ENCODE results near the gene CD300C. TPM values are rescaled to one million over a fixed set of nuclear protein-coding genes. Genes with fewer than 3 reads are reported as not detected.

Gene CD300C
- total and polyA plus RNA-seq, 4 donors: 1.2 to 24.0 (median 10.2) TPM

DNA sequence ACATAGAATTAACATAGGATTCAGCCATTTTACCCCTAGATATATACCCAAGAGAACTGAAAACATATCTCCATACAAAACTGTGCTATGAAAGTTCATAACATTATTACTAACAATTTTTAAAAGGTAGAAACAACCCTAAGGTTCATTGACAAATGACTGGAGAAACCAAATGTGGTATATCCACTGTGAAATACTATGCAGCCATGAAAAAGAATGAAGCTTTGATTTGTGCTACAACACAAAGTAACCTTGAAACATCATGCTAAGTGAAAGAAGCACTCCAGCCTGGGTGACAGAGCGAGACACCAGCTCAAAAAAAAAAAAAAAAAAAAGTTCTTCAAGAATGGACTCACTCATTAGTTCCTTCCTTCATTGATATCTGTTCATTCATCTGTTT is 45.6 kb upstream of the CD300C start:
- Histone ChIP-seq H3K4me3 (no peak overlapping the region), H3K36me3 (ENCODE audit: control insufficient read depth in 4 of 4, insufficient read depth in 4 of 4, low read length in 4 of 4) (no peaks in the 10 kb centered on the region), H3K9ac (ENCODE audit: insufficient read depth in 1 of 2, low read length in 2 of 2) (no peak overlapping the region), H3K27ac (ENCODE audit: low read depth in 1 of 2, low read length in 1 of 2) (no peak overlapping the region), H3K27me3 (ENCODE audit: control insufficient read depth in 3 of 3, insufficient read depth in 3 of 3, low read length in 2 of 3) (peaks cover 0 to 4% (median 0%) of the 10 kb centered on the region in 3 donors), H3K9me3 (ENCODE audit: control insufficient read depth in 4 of 4, insufficient read depth in 3 of 4, low read length in 3 of 4) (no peaks in the 10 kb centered on the region), H3K4me1 (ENCODE audit: control insufficient read depth in 5 of 5, insufficient read depth in 5 of 5, low read length in 5 of 5) (no peaks in the 10 kb centered on the region)
- WGBS, 2 donors: 79 to 91% methylated on average over 1 of the region's 1 CpG
- TF ChIP-seq, protein P1, sequence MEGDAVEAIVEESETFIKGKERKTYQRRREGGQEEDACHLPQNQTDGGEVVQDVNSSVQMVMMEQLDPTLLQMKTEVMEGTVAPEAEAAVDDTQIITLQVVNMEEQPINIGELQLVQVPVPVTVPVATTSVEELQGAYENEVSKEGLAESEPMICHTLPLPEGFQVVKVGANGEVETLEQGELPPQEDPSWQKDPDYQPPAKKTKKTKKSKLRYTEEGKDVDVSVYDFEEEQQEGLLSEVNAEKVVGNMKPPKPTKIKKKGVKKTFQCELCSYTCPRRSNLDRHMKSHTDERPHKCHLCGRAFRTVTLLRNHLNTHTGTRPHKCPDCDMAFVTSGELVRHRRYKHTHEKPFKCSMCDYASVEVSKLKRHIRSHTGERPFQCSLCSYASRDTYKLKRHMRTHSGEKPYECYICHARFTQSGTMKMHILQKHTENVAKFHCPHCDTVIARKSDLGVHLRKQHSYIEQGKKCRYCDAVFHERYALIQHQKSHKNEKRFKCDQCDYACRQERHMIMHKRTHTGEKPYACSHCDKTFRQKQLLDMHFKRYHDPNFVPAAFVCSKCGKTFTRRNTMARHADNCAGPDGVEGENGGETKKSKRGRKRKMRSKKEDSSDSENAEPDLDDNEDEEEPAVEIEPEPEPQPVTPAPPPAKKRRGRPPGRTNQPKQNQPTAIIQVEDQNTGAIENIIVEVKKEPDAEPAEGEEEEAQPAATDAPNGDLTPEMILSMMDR (IDR thresholded peaks at IDR 0.05; ENCODE audit: control extremely low read depth, extremely low read depth): no peak
- ATAC-seq (ENCODE audit: insufficient read depth, low FRiP score) (no peak), DNase-seq (no peak)

DNA sequence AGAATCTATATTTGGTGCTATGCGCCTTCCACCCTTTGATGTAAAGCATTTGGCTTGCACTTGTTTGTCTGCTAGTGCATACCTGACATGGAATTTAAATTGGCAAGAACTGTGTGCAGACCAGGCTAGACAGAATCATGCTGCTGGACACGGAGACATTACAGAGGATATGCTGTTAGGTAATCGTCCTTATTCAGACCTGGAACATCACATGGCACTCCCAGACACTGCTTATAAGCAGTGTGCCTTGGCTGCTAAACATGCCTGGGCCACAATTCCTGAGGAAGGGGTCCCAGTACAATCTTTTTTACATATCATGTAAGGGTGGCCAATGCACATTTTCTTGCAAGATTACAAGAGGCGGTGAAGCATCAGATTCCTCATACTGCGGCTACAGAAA is 39.8 kb upstream of the CD300C start:
- H3K27me3 ChIP-seq (ENCODE audit: control insufficient read depth in 3 of 3, insufficient read depth in 3 of 3, low read length in 2 of 3): no peaks in the 10 kb centered on the region
- peaks cover 0 to 11% (median 0%) of the 10 kb centered on the region in 4 donors for H3K9me3 ChIP-seq (ENCODE audit: control insufficient read depth in 4 of 4, insufficient read depth in 3 of 4, low read length in 3 of 4)
- no peaks in the 10 kb centered on the region for H3K36me3 ChIP-seq (ENCODE audit: control insufficient read depth in 4 of 4, insufficient read depth in 4 of 4, low read length in 4 of 4)
- H3K4me1 ChIP-seq (ENCODE audit: control insufficient read depth in 5 of 5, insufficient read depth in 5 of 5, low read length in 5 of 5): no peaks in the 10 kb centered on the region
- ATAC-seq (ENCODE audit: insufficient read depth, low FRiP score): no peak
- TF ChIP-seq, protein P1 (IDR thresholded peaks at IDR 0.05; ENCODE audit: control extremely low read depth, extremely low read depth): no peak
- 83 to 85% methylated on average over 5 of the region's 5 CpGs for WGBS, 2 donors
- H3K27ac ChIP-seq (ENCODE audit: low read depth in 1 of 2, low read length in 1 of 2): no peak overlapping the region
- H3K9ac ChIP-seq (ENCODE audit: insufficient read depth in 1 of 2, low read length in 2 of 2): no peak overlapping the region
- no peak overlapping the region for H3K4me3 ChIP-seq
- no peak for DNase-seq

DNA sequence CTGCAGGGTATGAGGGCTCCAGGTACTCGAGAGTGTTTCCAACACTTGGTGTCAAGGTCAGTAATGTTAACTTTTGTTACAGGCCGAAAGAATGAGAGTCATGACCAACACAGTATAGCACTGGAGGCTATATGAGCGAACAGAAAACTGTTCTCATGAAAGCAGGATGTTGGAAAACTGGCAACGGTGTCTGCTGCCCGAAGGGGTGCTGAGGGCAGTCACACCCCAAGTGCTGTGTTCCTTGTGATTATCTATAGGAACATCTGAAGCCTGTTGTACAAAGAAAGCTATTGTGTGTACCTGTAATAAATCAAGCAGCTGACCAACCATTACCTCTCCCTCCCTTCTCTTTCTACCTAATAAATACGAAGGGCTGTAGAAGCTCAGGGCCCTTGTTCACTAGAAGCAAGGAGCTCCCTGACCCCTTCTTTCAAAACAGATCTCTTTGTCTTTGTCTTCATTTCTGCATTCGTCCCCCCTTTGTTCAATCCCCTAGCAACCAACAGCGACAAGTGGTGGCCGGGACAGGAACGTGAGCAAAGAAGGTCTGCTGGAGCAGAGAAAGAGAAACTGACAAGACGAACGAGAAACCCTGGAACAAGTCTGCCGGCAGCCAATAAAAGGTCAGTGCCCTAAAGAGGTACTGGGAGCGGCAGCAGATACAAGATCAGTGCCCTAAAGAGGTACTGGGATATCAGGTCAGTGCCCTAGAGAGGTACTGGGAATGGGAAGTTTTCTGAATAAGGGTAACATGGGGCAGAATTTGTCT is 38.6 kb upstream of the CD300C start:
- H3K36me3 ChIP-seq (ENCODE audit: control insufficient read depth in 4 of 4, insufficient read depth in 4 of 4, low read length in 4 of 4): no peaks in the 10 kb centered on the region
- H3K4me3 ChIP-seq: no peak overlapping the region
- no peaks in the 10 kb centered on the region for H3K4me1 ChIP-seq (ENCODE audit: control insufficient read depth in 5 of 5, insufficient read depth in 5 of 5, low read length in 5 of 5)
- TF ChIP-seq, protein P1 (IDR thresholded peaks at IDR 0.05; ENCODE audit: control extremely low read depth, extremely low read depth): no peak
- peaks cover 0 to 11% (median 0%) of the 10 kb centered on the region in 4 donors for H3K9me3 ChIP-seq (ENCODE audit: control insufficient read depth in 4 of 4, insufficient read depth in 3 of 4, low read length in 3 of 4)
- DNase-seq (no peak), ATAC-seq (ENCODE audit: insufficient read depth, low FRiP score) (no peak)
- 79 to 80% methylated on average over 14 of the region's 14 CpGs for WGBS, 2 donors
- no peak overlapping the region for H3K9ac ChIP-seq (ENCODE audit: insufficient read depth in 1 of 2, low read length in 2 of 2)
- no peak overlapping the region for H3K27ac ChIP-seq (ENCODE audit: low read depth in 1 of 2, low read length in 1 of 2)
- H3K27me3 ChIP-seq (ENCODE audit: control insufficient read depth in 3 of 3, insufficient read depth in 3 of 3, low read length in 2 of 3): no peaks in the 10 kb centered on the region

Measured in lung (tissue), 12 donors.